K562 treated with DMSO at 1 percent for 24 hours (cell line): ENCODE results near the gene ZNF169. TPM values are rescaled to one million over a fixed set of nuclear protein-coding genes. Genes with fewer than 3 reads are reported as not detected.

Experiments
- total RNA-seq: library from RNA; unstranded; fragments of 300-600 nt; gene quantifications from 2 replicates; pipeline ENCODE4 v1.2.3, GENCODE V29; 2022; ENCODE audit warnings: low read depth; ENCODE audit not compliant: insufficient read depth

Gene ZNF169
- 2.0 and 3.5 TPM in 2 replicates for total RNA-seq

GRCh38 chr9:94259077-94259862 lies at the start of gene ZNF169:
Gene ZNF169 (plus strand): TSS chr9:94259298. CDS start chr9:94278813, 19,515 bp downstream.

GRCh38 chr9:94328544-94328943 lies 69.4 kb downstream of the ZNF169 start, which contains the start of gene NUTM2F:
Gene NUTM2F (minus strand): TSS chr9:94328644. CDS start chr9:94328623, 21 bp downstream.

Other genes with a start within 250 kb of the ZNF169 start
- gene PTPDC1, start 174.8 kb upstream of the ZNF169 start, total RNA-seq: 4.8 and 5.3 TPM in 2 replicates
- not detected in 2 replicates for gene NUTM2F, start 69.3 kb downstream of the ZNF169 start, total RNA-seq